NCI-H82 treated with DMSO at 0.1 percent for 48 hours (cell line): ENCODE results near the gene FRMD6.
"Not testable (repeated sequence)": the region's sequence is repeated elsewhere in the genome, so short reads cannot be mapped to it uniquely, and the experiment has no call there.

Source experiments
- DNase-seq: peaks from one replicate; lab custom pipeline; 2025; ENCODE audit not compliant: unreplicated experiment; lab: John Stamatoyannopoulos, UW

The FRMD6 gene

GRCh38 chr14:51628238-51628637, 23.5 kb upstream of the FRMD6 start:
- no peak for DNase-seq

GRCh38 chr14:51630987-51631386, 20.7 kb upstream of the FRMD6 start:
- no peak for DNase-seq

DNA sequence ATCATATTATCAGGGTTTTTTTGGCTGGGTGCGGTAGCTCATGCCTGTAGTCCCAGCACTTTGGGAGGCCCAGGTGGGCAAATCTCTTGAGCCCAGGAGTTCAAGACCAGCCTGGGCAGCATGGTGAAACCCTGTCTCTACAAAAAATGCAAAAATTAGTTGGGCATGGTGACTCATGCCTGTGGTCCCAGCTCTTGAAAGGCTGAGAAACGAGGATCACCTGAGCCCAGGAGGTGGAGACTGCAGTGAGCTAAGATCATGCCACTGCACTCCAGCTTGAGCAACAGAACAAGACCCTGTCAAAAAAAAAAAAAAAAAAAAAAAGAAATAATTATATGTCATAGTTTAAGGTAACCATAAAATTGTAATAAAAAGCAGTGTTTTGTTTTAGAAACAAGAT, 18.4 kb upstream of the FRMD6 start:
- not testable (repeated sequence) for DNase-seq

DNA sequence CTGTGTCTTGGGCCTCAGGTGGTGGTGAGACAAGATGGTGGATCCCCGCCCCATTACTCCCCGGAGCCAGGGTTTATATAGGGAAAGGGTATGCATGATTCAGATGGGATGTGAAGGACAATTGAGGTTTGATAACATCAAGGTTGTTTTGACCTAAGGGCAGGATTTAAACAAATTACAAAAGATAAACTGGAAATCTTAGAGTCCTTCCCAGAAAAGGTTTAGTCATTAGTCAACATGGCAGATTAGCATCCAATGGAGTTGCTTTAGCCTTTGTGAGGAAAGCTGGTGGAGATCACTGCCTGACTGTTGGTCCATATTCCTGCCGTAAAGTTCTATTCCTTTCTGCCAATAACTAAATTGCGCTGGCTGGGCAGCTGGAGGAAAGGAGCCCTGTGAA, 15.6 kb upstream of the FRMD6 start:
- DNase-seq: no peak

DNA sequence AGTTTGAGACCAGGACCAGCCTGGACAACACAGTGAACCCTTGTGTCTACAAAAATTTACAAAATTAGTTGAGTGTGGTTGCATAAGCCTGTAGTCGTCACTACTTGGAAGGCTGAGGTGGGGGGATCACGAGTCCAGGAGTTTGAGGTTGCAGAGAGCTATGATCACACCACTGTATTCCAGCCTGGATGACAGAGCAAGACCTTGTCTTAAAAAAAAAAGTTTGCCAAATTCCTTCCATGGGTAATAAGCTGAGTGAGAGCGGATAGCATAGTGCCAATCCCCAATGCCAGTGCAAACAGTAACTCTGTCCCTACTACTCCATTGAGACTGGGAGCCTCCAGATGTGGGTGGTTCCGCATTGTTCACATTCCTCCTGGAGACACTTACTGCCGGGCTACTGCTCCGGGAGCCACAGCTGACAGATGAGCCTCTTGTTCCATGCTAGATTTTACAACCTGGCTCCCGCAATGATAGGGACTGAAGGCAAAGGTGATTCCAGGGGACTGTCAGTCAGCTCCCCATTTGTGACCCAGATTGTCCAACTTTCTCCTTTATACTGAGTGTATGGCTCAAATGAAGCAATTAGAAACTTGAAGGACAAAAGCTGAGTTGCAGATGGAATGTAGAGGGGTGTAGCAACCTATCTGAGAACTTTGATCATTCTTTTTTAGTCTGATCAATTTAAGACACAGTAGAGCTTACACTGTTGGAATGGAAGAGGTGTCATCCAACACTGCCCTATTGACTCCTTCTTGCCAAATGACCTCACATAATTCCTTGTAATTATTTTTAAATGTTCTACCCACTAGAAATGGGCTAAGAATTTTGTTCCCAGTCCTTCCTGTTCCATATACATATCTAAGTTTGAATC, 13.4 kb upstream of the FRMD6 start:
- no peak for DNase-seq

DNA sequence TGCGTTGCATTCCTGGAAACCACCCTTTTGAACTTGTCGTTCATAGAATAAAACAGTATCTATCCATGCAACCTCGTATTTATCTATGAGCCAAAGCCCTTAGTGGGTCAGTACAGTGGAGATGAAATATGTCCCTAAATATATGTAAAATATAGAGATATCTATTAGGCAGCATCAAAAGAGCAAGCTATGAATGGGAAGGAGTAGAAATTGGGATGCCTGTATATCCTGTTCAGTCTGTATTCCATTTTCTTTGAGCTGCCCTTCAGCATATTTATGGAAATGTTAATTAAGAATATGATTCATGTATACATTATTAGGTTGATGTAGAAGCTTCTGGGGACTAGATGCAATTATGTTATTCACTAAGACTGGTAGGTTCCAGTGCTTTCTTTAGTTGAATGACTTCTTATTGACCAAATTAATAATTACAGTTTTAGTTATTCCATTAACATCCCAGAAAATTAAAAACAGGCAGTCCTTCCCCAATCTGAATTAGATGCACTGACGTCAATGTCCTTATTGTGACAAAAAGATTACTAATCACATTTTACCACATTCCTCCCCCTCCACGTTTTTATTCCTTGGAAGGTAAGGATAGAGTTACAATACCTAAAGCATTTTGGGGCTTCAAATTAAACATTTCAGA, 11.9 kb upstream of the FRMD6 start:
- DNase-seq: no peak

- DNase-seq: no peak
These were observed 8.6 kb upstream of the FRMD6 start for GRCh38 chr14:51643140-51643539.

DNA sequence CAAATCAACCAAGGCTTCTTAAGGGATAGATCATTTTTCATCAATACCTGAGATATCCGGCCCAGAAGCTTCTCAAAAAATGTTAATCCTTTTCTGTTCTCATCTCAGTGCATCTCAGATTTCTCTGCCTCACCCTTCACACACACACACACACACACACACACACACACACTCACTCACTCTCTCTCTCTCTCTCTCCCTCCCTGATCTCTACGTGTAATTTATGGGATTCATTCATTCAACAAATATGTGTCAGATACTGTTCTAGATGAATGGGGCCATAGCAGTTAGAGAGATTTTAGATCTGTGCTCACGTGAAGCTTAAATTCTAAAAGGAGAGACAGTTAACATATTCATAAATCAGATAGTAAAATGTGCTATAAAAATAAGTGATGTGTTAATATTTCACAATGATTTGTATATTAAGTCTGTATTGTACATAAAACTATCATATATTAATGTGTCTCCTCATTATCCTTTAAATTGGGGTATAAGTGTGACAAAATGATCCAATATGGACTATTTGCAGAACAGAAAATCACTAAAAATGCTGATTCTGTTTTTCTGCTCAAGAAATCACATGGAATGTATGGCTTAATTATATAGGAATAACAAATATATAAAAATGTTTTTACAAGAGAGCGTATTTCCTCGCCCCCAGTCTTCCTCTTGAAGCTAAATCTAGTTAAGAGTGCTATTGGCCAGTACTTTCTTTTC, 7.3 kb upstream of the FRMD6 start:
- no peak for DNase-seq

DNA sequence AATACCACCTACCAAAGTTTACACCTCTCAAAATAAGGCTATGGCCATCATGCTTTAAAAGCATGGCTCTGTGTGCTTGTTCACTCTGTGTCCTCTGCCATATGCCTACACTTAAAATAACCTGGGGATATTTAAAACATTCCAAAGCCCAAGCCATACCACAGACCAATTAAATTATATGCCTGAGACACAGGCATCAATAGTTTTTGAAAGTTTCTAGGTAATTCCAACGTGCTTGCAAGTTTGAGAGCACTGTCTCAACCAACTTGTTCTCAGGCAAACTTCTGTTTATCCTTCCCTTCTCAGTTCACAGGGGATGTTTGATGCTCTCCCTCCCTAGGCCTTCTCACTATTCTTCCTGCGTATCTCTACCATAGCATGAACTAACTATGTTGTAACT, 3.4 kb upstream of the FRMD6 start:
- DNase-seq: no peak

GRCh38 chr14:51650716-51651387, 858 bp upstream of the FRMD6 start:
- no peak for DNase-seq

DNA sequence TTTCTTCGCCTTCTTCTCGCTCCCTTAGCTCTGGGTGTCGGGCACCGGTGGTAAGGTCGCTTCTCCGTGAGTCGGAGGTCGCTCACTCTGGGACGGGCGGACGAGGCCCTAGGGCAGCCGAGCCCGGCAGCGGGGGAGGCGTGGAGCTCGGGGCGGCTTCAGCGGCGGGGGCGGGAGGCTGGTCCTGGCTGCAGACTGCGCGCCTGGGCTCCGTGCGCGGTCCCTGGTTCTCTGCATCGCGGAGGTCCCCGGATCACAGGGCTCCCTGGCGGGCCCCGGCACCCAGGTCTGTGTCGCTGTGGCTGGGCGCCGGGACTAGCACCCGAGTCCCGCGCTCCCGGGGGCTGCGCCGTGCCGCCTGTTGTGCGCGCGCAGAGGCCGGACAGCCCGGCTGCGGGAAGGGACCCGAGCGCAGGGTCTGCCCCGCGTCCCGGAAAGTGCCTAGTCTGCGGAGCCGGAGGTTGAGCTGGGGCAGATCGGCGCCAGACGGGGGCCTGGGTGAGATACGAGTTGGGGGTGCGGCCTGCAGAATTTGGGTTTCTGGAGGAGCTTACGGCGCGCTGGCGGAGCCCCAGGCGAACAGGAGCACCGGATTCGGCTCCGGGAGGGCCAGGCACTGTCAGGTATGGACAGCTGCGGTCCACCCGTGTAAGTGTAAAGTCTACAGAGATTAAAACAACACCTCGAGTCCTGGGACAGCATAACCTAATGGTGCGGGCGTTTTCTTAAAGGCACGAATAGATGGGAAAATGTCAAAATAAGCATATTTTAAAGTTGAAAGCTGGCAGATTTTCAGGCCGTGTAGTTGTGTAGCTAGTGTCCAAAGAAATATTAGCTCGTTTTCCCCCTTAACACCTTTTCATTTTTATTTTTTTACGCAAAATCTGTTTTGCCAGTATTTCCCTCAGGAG, 713 bp downstream of the FRMD6 start:
- no peak for DNase-seq

- no peak for DNase-seq
These were observed 1.5 kb downstream of the FRMD6 start for GRCh38 chr14:51653079-51653774.

- no peak for DNase-seq
These were observed 2.2 kb downstream of the FRMD6 start for GRCh38 chr14:51653775-51654532.

DNA sequence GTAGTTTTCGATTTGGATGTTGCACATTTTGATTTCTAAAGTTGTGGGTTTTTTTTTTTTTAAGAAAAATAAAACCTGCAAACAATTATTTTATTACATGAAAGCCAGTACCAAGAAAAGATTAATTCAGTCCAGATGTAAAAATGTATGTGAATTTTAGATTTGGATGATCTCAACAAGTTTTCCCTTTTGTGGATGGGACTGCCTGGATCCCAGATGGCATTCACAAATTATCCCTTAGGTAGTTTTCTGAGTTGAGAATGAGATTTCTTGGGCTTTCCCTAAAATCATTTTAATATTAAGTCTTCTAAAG, 2.8 kb downstream of the FRMD6 start:
- no peak for DNase-seq

DNA sequence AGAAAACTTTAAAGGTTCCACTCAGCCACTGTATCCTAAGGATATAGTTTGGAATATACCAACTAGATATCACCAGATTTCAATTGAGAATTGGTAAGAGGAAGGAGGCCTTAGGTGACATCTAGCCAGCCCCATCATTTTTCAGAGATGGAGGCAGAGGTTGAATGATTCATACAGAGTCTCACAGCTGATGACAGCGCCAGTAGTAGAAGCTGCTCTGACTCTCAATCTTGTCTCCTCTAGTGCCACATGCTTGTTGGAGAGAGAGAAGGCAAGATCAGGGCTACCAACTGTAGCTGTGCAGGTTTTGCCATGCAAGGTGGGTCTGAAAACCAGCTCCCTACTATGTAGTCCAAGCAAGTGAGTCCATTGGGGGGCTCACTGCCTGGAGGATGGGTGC, 6.1 kb downstream of the FRMD6 start:
- no peak for DNase-seq

DNA sequence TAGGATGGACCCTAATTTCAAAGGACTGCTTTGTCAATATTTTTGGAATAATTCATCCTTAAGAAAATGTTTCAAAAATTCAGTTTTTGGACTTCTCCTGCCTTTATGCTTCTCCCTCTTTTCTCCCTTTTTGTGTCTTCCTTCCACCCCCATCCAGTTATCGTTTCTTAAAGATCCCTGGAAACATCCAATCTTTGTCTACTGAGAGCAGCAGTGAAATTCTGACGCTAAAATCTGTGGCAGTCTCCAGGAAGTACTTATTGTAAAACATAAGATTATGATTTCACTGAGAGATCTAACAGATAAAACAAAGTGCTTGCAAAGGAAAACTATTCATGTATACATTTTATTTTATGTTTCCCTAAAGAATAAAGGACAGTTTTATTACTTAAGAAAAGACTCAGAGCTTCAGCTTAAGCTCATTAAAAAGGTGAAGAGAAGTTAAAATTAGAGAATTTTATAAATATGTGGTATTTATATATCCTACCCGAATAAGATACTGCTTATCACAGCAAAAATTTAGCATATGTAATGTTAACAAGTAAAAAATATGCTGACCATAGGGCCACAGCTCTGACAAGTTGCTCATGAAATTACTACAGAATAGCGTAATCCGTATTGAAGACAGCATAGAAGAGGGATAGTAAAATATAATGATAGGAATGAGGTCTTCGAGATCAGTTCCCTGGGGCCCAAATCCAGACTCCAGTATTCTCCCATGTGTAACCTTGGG, 6.9 kb downstream of the FRMD6 start:
- DNase-seq: no peak

DNA sequence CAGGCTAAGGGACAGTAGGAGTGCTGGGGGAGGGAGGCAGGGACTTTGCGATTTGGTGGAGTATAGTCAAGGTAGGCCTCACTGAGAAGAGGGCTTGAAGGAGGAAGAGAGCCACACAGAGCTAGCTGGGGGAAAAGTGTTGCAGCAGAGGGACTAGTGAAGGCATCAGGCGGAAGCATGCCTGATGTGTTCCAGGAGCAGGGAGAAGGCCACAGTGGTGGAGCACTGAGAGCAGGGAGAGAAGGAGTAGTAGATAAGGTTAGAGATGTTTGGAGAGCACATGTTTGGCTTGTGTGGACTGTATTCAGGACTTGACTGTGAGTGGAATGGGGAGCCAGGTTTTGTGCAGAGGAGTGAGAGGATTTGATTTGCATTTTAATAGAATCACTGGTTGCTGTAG, 9.0 kb downstream of the FRMD6 start:
- no peak for DNase-seq

GRCh38 chr14:51661504-51661903, 9.8 kb downstream of the FRMD6 start:
- no peak for DNase-seq
